HG03432 (cell line): ENCODE results near the gene TSPAN9.

Experiments
- ATAC-seq: cut with Tn5 transposase; IDR thresholded peaks from one replicate; pipeline ENCODE4 v1.9.1; 2021; ENCODE audit warnings: mild to moderate bottlenecking, moderate library complexity; ENCODE audit not compliant: unreplicated experiment

TSPAN9 gene

DNA sequence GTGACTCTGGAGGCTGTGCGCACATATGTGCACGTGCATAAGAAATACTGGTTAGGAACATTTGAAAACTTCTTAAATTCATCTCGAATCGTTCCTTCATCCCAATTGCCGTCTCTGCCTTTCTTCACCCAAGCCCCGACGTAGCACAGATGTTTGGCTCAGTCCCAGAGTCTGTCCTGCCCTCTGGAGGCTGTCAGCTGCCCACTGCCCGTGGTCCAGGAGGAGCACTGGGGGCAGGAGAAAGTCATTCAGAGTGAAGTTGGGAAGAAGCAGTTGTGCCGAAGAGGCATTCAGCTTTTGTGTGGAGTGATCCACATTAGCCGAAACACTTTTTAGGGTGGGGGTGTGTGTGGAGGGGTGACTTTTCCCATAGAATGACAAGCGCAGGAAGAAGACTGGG is 124.9 kb downstream of the TSPAN9 start:
- no peak for ATAC-seq

DNA sequence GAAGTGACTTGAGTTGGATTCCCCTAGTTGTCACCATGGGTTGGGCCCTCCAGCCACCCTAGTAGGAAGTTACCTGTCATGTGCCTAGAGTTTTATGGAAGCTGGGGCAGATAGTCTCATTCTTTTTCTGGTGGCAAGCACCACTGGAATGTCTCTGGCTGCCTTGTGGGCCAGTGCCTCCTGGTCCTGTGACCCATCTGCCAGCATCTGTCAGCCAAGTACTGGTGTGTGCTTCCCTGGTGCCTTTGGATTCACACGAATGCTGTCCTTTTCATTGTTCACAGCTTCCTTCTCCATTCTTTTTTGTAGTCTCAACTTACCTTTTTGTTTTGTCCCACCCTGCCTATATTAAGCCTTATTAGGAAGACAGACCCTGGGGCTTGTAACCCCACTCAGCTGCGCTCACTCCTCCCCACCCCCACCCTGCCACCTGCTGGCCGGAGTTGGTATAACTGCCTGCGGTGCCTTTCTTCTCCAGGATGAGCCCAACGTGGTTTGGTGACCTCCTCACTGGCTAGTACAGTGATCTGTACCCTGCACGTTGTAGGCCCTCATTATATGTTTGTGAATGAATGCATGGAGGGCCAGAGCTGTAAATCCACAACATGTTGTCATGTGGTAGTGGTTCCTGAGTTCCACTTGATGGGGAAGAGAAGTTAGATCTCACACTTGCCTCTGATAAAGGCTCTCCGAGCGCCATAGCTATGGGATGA is 125.7 kb downstream of the TSPAN9 start:
- no peak for ATAC-seq

DNA sequence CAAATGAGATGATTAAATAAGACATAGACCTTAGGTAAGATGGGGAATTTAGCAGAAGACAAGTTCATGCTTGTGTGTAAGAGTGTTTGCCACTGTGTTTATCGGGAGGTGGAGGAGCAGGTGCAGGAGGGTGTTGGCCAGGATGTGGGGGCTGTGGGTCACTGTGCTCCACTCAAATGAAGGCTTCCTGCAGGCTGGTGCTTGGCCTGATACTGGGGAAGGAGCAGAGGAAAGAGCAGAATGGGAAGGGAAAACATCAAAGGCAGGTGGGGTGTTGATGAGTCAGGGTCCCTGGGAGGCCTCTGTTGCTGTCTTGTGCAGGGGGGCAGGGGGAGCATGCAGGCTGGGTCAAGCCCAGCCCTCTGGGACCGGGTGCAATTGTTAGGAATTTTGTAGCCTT is 126.5 kb downstream of the TSPAN9 start:
- no peak for ATAC-seq

DNA sequence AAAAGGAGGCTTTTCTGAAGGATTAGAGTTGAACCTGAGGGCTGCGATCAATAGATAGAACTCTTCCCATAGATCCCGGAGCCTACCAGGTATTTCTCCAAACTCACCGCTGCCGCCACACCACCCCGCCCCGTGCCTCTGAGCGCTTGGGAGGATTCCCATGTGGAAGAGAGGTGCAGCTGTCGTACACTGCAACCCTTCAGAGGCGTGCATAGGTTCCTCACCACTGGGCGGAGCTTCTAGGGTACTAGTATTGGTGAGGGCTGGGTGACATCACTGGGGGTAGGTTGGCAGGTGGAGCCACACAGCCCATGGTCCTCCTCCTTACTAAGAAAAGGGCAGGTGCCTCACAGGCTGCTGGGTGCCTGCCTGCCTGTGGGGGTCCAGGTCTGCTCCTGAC is 127.0 kb downstream of the TSPAN9 start:
- no peak for ATAC-seq

GRCh38 chr12:3204730-3205531 is 127.8 kb downstream of the TSPAN9 start:
- ATAC-seq = no peak

- ATAC-seq = no peak
Measured at GRCh38 chr12:3205742-3206519, 128.8 kb downstream of the TSPAN9 start.

- ATAC-seq = no peak
Measured at GRCh38 chr12:3206536-3207072, 129.4 kb downstream of the TSPAN9 start.

DNA sequence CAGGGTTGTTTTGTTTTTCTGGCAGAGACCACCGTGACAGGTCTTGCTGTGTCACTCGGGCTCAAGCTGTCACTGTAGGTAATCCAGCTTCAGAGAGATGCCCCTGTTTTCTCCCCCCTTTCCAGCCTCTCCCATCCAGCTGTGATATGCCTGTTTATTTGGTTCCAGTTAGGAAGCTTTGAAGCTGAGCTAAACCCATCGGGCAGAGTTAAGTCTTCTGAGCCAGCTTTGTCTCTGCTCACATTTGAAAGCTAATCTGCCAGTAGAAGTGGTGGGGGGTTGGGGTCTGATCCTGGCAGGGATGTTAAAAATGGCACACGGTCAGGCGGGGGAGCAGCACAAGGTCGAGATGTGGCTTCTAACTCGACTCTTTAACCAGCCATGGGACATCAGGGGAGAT is 130.0 kb downstream of the TSPAN9 start:
- ATAC-seq = no peak

DNA sequence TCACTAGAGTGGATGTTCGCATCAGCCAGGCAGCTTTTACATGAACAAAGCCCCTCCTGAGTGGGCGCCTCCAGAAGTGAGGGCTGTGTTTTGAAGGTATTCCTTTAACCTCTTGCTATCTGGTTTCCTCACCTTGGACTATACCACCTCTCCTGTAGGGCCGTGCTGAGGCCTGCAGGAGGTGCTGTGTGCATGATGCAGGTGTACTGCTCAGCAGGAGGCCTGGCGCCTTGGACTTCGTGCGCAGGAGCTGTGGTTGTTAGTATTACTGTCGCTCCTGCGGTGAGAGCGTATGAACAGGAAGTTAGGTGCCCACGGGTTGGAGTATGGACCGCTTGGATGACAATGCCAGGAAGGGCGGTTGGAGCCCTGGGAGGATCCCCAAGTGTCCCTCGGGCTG is 130.7 kb downstream of the TSPAN9 start:
- ATAC-seq = no peak

GRCh38 chr12:3213188-3213587 is 136.0 kb downstream of the TSPAN9 start:
- no peak for ATAC-seq

DNA sequence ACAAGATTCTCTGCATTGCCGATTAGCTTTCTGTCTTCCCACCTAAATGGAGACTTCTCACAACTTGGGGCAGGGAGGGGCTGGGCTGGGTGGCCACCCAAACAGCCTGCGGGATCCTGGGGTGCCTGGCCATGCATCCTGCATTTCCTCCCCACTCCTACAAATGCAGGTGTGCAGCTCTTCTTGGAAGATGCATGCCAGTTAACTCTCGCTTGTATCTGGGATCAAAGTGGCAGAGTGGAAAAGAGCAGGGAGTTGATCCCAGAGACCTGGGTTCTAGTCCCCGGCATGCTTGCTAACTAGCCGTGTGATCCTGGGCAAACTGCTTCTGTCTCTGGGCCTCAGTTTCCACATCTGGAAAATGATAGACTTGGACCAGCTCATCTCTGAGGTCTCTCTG is 136.6 kb downstream of the TSPAN9 start:
- no peak for ATAC-seq

DNA sequence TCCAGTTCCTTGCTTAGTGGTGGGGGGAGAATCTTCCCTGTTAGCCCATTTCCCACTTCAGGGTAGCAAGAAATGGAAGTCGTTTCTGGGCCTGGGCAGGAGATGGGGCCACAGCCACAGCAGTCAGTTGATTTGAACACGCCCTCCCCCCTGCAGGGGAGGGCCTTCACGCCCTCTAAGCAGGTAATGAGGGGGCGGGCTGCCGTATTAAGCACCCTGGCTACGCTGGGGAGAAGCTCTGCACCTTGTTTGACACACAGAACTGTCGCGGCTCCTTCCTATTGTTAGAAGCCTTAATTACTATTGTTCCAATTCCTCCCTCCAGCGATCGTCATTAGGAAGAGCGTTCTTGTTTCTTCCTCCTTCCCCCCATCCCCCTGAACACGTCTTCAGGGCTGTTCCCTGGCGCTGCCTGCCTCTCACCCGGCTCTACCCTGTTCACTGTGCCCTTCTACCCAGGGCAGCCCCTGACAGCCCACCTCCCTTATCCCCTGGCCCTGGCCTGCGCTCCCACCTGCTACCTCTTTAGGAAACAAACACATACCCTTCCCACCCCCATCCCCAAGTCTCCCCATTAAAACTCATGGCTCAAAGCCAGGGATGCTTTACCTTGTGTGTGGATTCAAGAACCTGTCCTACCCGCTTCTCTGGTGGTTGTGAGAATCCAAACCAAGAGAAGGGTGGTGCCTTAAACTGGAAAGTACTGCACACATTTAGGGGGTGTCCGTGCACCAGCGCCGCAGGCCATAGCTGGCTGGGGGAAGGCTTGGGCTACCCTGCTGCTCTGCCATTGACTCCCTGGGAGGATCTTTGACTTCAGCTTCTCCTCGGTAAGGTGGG is 137.6 kb downstream of the TSPAN9 start:
- no peak for ATAC-seq

GRCh38 chr12:3215410-3215975 is 138.3 kb downstream of the TSPAN9 start:
- ATAC-seq = no peak

DNA sequence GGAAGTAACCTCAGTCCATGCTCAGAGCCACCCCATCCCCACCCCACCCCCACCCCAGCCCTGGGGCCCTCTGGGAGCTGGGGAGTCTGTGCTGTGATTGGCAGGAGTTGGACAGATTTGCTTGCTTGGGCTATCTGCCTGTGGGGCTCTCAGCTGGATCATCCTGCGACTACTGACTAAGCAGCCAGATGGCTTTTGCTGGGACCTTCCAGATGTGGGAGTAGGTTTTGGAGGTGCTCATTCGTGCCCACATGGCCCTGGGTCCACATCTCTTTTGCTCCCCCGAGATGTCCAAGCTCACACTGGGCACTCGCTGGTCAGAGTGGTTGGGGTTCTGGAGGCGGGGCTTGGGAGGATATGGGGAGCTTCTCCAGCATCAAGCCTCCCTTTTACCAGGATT is 138.9 kb downstream of the TSPAN9 start:
- ATAC-seq = no peak

DNA sequence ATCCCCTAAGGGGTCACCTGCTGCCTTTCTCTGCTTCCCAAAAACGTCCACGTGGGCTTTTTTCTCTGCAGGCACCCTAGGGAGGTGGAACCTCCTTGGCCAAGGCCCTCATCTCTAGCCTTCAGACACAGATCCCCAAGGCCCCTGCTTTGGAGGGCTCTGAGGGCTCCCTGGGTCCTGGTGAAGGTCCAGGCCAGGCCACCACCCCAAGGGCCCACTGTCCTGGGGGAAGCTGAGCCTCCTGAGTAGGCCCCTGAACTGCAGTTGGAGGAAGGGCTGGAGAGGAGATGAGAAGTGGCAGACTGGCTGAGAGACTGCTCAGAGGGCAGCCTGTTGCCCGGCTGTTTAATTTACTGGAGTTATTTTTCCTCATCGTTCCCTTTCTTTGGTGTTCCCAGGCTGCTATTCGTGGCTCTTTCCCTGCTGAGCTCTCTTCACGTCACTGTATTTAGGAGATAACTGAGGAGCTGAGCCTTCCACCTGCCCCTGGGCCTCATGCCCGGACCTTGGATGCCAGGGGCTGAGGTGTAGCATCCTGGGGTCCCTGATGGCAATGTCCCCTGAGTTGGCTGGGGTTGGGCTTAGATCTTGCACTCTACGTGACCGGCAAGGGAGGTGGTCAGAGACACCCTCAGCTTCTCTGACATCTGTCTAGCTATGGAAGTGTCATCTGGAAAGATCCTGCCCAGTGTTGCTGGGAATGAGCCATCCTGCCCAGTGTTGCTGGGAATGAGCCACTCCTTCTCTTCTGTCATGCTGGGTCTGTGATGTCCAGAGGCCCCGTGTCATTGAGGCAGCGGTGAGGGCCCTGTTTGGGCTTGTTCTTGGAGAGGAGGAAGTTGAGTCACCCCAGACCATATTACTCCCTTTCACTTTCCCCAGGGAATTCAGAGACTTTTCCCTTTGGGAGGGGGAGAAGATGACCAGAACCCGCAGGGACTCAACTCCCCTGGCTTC is 139.8 kb downstream of the TSPAN9 start:
- ATAC-seq = no peak

DNA sequence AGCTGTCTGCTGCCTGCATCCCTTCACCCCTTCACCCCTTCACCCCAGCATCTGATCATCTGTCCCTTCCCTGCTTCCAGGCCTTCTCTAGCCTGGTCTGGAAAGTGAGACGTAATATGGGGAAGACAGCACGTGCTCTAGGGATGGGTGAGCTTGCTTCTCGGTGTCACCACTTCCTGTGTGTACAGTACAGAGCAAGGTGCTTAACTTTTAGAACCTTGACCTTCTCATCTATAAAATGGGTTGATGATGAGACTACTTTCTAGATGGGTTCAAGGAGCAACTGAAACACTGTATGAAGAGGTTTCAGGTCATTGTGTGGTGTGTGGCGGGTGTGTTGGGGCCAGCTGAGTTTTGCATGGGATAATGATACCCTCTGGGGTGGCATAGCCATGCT is 140.5 kb downstream of the TSPAN9 start:
- no peak for ATAC-seq

DNA sequence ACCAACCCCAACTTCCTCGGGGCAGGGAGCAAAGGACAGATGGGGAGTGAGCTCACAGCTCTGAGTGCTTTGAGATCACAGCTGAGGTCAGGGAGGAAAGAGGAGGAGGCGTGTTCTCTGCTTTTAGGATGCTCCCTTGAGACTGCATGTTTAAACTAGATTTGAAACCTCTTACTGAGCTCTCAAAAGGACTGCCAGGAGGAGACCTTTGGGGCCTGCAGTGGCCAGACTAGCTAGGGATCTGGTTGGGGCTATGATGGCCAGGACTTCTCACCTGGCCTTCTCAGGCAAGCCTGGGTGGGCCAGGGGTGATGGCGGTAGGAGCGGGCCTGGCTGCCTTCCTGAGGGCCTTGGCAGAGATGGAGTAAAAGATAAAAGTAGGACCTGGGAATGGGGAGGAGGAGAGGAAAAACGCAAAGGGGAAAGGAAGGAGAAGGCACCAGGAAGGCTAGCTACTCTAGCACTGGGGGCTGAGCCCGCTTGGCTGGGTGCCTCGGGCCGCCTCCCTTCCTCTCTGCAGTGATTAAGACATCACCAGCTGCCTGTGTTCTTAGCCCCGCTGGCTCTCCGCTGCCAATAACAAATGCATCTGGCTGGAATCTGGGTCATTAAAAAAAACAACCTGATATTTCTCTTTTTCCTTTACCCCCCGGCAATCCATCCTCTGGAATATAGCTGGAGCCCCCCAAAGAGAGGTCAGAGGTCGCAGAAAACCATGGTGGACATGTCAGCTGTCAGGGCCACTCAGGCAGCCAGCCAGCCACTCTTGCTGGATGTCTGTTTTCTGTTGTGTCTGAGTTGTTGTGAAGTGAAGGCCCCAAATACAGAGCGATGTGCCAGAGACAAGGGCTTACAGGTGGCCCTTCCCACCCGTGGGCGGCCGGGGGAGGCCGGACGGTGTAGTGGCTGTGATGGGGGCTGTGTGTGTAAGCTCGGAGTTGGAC is 141.3 kb downstream of the TSPAN9 start:
- ATAC-seq = no peak

DNA sequence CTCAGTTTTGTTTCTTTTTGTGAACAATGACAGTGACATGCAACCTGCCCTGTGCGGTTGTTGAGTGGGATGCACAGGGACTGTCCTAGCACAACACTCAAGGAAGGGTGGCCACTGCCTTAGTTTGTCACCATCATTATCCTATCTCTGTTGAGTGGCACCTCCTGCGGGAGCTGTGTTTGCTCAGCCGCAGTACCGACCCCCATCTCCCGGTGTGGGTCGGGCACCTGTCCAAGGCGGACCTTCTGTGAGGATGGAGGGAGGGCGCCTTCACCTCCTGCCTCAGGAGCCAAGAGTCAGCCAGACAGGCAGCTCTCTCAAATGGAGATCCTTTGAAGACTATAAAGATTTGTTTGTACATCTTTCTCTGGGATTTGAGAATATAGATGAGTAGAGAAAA is 142.1 kb downstream of the TSPAN9 start:
- no peak for ATAC-seq
